ENCODE measurements around the gene SENP6.
"Not testable (repeated sequence)": the region's sequence is repeated elsewhere in the genome, so short reads cannot be mapped to it uniquely, and the experiment has no call there.

SENP6 gene

DNA sequence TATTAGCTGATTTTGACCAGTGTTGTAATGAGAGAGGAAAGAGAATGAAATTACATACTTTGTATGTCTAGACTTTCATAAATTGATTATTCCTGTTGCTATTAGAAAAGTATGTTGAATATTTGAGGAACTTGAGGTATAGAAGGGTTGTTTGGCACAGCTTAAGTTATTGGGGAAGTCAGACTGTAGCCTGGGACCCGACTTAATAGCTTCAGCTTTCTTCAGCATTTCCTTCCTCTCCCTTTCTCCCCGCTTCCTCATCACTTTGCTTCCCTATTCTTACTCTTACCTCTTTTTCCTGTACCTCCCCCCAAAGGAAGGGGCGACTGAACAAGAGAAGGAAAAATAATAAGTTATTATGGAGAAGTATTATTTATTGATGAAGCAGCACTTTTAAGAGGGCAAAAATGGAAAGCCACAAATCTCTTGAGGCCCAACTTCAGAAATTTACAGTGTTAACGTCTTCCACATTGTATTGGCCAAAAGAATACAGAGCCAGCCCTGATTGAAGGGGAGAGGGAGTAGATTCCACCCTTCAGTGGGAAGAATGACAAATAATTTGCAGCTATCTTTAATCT lies 7.4 kb downstream of the SENP6 start:
- in situ Hi-C loops (cut with MboI; ENCODE audit: low sequenced_read_pairs): no loop called here

DNA sequence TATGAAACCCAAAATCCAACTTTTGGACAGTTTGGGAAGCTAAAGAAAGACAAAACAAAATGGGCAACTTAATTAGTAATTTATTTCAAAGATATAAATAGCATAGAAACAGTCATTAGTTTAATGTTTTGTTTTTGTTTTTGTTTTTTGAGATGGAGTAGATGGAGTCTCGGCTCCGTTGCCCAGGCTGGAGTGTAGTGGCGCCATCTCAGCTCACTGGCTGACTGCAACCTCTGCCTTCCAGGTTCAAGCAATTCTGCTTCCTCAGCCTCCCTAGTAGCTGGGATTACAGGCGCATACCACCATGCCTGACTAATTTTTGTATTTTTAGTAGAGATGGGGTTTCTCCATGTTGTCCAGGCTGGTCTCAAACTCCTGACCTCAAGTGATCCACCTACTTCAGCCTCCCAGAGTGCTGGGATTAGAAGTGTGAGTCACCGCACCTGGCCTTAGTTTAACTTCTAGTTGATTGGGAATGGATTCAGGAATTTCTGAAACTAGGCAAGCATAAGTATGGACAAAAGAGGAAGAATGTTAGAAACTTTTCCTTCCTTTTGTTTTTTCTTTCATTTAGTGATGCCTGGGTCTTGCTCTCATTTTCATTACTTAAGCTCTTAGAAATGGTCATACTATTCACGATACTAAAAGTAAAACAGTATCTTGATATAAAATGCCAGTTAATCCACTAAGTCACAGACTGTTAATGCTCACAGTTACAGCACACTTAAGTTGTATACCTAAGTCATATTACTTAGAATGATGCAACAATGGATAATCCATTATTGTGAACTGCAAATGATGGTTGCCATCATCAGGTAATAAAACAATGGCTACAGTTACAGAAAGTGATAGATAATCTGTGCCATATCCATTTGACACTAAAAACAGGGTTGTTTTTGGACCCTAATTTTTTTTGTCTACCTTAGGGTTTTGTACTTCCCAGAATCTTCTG lies 8.2 kb downstream of the SENP6 start:
- in situ Hi-C loops (cut with MboI; ENCODE audit: low sequenced_read_pairs): no loop called here

DNA sequence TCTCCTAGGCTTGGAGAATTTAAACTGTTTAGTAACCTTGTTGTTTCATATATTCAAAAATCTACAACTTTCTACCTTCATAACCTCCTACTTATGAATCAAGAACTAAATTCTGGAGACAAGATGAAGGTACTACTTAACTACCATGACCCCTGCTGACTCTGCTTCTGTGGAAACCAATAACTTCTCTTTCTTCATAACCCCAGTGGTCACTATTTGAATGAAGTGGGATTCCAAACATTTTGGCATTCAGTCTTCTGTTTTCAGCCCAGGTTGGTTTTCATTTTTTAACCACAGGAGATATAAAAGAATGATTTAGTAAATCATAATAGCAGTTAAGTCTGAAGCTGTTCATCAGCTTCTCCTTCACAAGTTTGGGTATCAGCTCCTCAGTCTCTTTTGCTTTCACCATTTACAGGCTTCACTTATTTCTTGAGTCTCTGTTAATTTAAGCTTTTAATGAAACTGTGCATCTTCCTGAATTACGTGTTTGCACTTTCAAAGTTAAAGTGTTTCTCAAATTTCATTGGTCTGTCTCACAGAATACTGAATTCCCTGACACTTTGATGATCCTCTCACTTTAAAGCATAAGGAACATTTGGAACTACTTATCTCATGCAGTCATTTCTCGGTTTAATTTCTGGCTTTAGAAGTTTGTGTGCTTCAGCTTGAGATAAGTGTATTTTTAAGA lies 9.5 kb downstream of the SENP6 start:
- in situ Hi-C loops (cut with MboI; ENCODE audit: low sequenced_read_pairs): no loop called here

DNA sequence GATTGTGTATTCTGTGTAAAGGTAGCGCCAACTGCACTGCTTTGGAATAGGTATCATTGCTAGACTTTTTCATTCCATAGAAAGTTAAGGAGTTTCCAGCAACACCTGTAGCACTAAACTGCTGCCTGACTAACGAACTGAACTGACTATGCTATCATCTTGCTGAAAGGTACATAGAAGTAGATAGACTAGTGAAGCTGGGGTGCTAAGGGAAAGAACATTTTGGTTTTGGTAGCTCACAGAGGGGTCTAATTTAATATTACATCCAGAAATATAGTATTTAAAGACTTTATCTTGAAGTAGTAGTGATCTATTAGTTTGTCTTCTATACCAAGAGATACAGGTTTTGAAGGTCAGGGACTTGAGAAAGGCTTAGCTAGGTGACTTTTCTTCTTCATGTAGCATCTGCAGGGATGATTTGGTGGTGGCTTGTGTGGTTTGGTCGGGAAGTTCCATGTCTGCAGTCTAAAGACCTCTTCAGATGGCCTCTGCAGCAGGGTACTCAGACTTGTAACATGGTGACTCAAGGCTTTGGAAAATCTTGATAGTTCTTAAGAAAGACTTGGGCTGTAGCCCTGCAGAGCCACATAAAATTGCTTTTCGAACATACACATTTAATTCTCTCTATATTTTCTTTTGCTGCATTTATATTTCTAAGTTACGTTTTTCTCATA lies 10.2 kb downstream of the SENP6 start:
- in situ Hi-C loops (cut with MboI; ENCODE audit: low sequenced_read_pairs): no loop called here

DNA sequence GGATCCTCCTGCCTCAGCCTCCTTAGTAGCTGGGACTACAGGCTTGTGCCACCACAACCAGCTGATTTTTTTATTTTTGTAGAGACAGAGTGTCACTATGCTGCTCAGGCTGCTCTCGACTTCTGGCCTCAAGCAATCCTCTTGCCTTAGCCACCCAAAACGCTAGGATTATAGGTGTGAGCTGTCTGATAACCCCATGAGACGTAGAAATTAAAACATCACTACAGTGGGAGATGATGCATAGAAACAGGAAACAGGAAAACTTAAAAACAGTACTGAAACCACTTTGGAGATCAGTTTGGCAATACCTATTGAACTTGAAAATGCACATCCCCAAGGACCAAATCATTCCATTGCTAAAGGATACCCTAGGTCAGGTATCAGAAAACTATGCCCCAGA lies 10.8 kb downstream of the SENP6 start:
- in situ Hi-C loops (cut with MboI; ENCODE audit: low sequenced_read_pairs): no loop called here

DNA sequence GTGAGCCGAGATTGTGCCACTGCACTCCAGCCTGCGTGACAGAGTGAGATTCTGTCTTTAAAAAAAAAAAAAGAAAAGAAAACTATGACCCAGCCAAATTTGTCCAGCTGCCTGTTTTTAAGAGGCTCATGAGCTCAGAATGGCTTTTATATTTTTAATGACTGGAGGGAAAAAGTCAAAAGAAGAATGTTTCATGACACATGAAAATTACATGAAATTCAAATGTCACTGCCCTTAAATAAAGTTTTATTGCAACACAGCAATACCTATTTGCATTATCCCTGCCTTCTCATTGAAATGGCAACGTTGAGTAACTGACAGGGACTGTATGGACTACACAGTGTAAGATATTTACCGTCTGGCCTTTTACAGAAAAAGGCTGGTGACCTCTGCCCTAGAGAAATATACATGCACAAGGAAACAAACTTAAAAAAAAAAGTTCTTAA lies 11.4 kb downstream of the SENP6 start:
- in situ Hi-C loops (cut with MboI; ENCODE audit: low sequenced_read_pairs): no loop called here

DNA sequence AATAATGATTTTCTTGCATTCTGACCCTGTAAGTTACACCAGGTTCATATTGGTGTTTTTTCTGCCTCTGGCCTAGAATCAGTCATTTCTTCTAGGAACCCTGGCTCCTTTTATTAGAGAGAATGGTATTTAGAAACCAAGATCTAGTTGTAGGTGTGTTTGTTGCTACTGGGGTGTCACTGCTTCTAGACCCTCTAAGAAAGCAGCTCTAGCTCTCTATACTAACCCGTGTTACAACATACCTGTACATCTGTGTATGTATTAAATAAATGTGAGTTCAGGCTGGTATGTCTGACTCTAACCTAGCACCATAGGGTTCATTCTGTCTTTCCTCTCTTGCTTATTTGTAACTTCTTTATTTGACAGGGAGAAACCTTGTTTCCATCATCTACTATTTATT lies 16.8 kb downstream of the SENP6 start:
- in situ Hi-C loops (cut with MboI; ENCODE audit: low sequenced_read_pairs): no loop called here

DNA sequence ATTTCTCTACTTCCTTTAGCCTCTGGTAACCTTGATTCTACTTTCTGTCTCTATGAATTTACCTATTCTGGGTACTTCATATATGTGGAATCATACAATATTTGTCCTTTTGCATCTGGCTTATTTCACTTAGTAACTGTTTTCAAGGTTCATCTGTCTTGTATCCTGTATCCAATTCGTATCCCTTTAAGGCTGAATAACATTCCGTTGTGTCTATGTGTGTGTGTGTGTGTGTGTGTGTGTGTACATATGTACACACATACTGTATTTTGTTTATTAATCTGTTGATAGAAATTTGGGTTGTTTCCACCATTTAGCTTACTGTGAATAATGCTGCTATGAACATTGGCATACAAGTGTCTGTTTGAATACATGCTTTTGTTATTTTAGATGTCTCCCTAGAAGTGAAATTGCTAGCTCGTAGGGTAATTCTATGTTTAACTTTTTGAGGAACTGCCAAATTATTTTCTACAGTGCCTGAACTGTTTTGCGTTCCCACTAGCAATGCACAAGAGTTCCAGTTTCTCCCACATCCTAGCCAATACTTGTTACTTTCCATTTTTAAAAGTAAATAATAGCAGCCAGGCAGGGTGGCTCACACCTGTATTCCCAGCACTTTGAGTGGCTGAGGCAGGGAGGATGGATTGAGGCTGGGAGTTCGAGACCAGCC lies 17.7 kb downstream of the SENP6 start:
- in situ Hi-C loops (cut with MboI; ENCODE audit: low sequenced_read_pairs): no loop called here

DNA sequence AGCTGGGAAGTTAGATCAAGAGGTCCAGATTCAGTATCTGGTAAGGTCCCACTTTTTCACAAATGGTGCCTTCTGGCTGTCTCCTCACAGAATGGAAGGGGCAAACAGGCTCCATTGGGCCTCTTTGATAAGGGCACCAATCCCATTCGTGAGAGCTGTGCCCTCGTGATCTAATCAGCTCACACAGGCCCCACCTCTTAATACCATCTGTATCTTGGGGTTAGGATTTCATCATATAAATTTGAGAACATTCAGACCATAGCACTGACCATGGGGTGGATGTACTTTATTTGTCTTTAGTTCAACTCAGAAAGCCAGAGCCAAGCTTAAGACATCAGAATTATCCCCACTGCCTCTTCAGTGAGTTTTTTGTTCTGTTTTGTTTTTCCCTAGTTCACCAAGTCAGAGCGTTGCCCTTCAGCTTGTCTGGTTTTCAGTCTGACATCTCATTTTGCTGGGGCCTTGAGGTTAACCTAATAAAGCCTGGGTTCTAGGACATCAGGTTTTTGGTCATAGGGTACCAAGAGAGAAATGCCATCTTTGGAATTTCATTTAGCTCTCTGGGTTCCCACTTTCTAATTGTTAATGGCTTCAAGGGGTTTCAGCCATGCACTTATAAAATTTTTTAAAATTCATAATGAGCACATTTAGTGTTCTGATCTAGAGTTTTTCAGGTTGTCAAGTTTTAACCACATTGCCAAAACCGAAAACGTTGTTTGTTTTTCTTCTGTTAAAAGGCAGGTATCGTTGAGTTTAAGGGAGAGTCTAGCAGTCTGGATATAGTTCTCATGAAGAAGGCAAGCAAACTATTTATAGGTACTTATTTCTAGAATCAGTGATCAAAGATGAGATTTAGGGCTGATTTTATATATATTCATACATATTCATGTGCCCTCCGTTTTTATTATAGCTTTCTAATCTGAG lies 19.0 kb downstream of the SENP6 start:
- in situ Hi-C loops (cut with MboI; ENCODE audit: low sequenced_read_pairs): no loop called here

DNA sequence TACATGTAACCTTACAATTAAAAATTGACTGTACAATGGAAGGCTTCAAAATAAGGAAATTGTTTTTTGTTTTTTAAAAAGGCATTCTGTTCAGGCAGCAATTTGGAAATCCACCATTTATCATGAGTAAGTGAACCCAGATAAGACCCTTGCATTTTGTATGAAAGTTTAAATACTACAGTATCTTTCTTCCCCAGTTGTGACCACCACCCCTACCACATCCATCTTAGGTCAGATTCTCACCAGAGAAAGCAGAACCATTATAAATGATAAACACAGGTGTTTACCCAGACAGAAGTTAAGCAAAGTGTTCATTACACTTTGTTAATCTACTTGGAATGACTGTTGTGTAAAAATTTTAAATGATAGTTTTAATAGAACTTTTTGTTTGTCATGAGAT lies 20.2 kb downstream of the SENP6 start:
- in situ Hi-C loops (cut with MboI; ENCODE audit: low sequenced_read_pairs): no loop called here

DNA sequence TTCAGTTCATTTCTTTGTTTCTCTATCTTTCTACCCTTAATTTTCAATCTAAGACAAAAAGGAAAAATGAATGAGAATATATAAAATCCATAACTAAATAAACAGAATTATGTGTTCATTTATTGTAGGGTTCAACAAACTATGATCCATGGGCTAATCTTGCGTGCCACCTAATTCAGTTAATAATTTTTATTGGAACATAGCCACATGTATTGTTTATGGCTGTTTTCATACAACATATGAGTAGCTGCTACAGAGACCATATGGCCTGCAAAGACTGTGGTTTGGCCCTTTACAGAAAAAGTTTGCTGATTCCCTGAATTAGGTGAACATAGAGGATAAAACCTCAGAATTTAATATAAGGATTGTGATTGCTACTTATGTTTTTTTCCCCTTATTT lies 21.8 kb downstream of the SENP6 start:
- in situ Hi-C loops (cut with MboI; ENCODE audit: low sequenced_read_pairs): no loop called here

DNA sequence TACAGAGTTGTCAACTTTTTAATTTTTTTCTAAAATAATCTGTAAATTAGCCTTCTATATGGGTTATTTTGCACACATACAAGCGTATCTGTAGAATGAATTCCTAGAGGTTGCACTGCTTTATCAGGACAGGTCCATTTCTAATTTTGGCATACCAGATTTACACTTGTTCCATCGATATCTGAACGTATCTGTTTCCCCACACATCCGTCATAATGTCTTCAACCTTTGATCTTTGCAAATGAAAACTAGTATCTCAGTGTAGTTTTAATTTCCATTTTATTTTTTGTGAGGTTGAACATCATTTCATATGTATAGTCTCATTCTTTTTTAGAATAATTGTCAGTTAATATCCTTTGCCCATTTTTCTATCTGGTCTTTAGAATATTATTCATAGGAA lies 22.7 kb downstream of the SENP6 start:
- in situ Hi-C loops (cut with MboI; ENCODE audit: low sequenced_read_pairs): no loop called here

DNA sequence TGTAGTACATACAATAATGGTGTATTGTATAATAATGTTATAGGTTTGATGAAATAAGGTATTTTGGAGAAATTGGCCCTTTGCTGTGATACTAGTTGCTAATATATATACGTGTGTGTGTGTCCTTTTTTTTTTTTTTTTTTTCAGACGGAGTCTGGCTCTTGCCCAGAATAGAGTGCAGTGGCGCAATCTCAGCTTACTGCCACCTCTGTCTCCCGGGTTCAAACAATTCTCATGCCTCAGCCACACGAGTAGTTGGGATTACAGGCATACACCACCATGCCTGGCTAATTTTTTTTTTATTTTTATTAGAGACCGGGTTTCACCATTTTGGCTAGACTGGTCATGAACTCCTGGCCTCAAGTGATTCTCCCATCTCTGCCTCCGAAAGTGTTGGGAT lies 23.3 kb downstream of the SENP6 start:
- in situ Hi-C loops (cut with MboI; ENCODE audit: low sequenced_read_pairs): no loop called here

DNA sequence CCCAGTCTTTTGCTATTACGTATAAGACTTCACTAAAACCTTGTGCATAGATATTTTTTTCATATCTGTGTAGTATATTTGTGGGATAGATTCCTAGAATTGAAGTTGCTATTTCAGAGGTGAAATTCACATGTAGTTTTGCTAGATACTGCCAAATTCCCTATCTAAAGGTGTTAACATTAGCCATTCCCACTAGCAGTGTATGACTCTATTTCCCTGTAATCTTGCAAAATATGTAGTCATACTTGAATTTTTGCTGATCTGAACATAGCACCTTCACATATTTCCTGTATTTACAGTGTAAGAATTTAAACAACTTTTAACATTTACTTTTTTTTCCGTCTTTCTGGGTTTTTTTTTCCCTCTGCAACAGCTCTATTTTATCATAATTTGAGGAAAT lies 24.9 kb downstream of the SENP6 start:
- in situ Hi-C loops (cut with MboI; ENCODE audit: low sequenced_read_pairs): no loop called here

DNA sequence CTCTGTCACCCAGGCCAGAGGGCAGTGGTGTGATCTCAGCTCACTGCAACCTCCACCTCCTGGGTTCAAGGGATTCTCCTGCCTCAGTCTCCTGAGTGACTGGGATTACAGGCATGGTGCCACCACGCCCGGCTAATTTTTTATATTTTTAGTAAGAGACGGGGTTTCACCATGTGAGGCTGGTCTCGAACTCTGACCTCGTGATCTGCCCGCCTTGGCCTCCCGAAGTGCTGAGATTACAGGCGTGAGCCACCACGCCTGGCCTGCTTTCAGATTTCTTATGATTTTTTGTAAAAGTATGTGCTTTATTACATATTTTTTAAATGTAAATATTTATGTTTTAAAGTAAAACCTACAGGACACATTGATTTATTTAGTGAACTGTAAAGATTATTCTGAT lies 26.0 kb downstream of the SENP6 start:
- in situ Hi-C loops (cut with MboI; ENCODE audit: low sequenced_read_pairs): not testable (repeated sequence)

DNA sequence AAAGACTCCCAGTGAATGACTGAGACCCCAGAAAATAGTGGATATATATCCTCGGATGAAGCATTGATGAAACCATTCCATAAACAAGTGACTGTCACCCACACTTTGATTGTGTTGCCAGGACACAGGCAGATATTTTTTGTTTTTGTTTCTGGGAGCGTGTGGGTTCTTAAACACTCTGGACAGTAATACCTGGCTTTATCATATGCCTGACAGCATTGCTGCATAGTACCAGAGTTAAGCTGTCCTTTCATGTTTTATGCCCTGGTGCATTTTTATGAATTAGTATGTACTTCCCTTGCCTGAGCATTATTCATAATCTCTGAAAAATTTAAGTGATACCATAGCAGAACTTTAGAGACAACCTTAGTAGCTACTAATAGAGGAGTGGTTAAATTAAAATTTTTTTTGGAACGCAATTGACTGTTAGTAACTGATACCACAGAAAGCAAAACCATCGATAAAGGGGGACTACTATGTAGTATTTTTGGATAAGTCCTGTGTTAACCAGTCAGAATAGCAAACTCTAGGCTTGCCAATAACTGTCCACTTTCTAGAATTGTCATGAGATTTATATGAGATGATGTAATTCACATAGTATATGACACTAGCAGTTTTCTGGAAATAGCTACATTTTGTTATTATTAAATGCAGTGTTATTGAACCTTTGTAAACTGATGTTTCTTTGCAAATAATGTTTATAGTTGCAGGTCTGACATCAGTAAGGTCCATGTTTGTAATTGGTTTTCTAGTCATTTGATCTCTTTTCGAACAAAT lies 30.4 kb downstream of the SENP6 start:
- in situ Hi-C loops (cut with MboI; ENCODE audit: low sequenced_read_pairs): no loop called here

DNA sequence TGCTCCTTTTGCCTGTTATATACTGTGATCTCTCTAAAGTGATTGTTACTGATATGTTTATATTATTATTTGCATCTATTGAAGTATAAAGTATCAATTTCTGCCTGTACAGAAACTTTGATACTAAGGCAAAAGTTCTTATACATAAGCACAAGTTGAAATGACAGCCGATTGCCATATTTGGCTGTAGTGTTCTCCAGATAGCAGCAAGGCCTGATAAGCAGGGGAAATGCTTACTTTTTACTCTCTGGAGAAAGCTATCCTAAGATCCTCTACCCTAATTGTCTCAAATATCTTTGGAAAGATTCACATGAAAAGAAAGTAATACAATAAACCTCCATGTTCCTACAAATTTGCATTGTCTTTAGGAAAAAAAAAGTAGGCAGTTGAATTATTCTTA lies 31.4 kb downstream of the SENP6 start:
- in situ Hi-C loops (cut with MboI; ENCODE audit: low sequenced_read_pairs): no loop called here

DNA sequence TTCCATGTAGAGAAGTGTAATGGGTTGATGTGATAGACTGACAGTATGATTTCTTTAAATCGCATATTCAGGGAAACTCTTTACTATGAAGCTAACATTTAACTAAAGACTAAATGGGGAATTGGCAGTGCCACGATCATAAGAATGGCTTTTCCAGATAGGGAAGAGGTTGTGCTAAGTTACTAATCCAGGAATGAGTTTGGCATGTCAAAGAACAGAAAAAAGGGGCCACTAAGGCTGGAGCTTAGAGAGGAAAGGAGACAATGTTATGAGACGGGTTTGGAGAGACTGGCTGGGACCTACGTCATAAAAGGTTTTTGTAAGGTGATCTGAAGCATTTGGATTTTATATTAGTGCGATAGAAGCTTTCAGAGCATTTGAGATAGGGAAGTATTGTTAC lies 40.6 kb downstream of the SENP6 start:
- in situ Hi-C loops (cut with MboI; ENCODE audit: low sequenced_read_pairs): no loop called here

DNA sequence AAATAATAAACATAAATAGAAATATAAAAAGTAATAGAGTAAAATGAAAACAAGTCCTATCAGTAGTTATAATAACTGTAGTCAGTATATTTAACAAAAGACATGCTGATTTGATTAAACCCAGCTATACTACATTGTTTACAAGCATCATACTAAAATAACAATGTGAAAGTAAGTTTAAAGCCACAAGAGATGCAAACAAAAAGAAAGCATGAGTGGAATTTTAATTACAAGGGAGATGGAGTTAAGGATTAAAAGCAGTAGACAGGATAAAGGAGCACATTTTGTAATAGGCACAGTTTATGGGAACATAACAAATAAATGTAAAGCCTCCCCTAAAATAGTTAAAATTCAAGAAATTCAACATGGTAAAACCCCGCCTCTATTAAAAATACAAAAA lies 41.5 kb downstream of the SENP6 start:
- in situ Hi-C loops (cut with MboI; ENCODE audit: low sequenced_read_pairs): no loop called here

All from HL-60/S4 (cell line).